ENCODE measurements around the gene BRF1. TPM values are rescaled to one million over a fixed set of nuclear protein-coding genes. Genes with fewer than 3 reads are reported as not detected.
A peak's percentile ranks its signal among the peaks of the same experiment; 100 is the strongest.

The BRF1 gene
- total and polyA plus RNA-seq, 2 of the 13 experiments (the other 11 are each of a cell fraction or from before 2014, with no cell fraction given), result 5.1 to 11.0 TPM

GRCh38 chr14:105317546-105317945, 16.7 kb upstream of the BRF1 start:
- H3K9ac ChIP-seq (ENCODE audit: insufficient read depth, low read depth, low read length), result no peak overlapping the region
- FAIRE-seq (no peak), ATAC-seq (no peak)

GRCh38 chr14:105316968-105317510, 16.2 kb upstream of the BRF1 start:
- Histone ChIP-seq H3K79me2 (ENCODE audit: insufficient read depth, low read length) (peaks cover 40% of the 10 kb centered on the region), H3K9me3 (ENCODE audit: low read length) (no peaks in the 10 kb centered on the region), H3K27me3 (ENCODE audit: control insufficient read depth in 1 of 2, insufficient read depth in 2 of 2, low read length in 2 of 2) (no peaks in the 10 kb centered on the region), H2AFZ (ENCODE audit: low read length) (no peak overlapping the region), H3K36me3 (replicated peaks in 1 of 2; ENCODE audit: control insufficient read depth in 1 of 2, insufficient read depth in 2 of 2, low read length in 2 of 2) (no peaks in the 10 kb centered on the region), H3K4me1 (ENCODE audit: insufficient read depth, low read length) (peaks cover 24% of the 10 kb centered on the region), H3K4me3 (replicated peaks in 1 of 3; ENCODE audit: insufficient read depth in 1 of 3, low read depth in 2 of 3, low read length in 3 of 3) (no peak overlapping the region), H3K9ac (ENCODE audit: insufficient read depth, low read depth, low read length) (no peak overlapping the region), H4K20me1 (ENCODE audit: insufficient read depth, low read length) (peaks cover 4% of the 10 kb centered on the region; the same call in 1 of the 2 replicates), H3K27ac (ENCODE audit: extremely low read length, insufficient read depth, low read length) (no peak overlapping the region), H3K4me2 (ENCODE audit: low read depth, low read length) (peak overlapping the region; percentile 13; the same call in 1 of the 2 replicates)
- WGBS (ENCODE audit: low lambda C conversion rate), result 93% methylated on average over 18 of the region's 18 CpGs
- no peak for DNase-seq (ENCODE audit: low spot score)
- TF ChIP-seq, protein P1, sequence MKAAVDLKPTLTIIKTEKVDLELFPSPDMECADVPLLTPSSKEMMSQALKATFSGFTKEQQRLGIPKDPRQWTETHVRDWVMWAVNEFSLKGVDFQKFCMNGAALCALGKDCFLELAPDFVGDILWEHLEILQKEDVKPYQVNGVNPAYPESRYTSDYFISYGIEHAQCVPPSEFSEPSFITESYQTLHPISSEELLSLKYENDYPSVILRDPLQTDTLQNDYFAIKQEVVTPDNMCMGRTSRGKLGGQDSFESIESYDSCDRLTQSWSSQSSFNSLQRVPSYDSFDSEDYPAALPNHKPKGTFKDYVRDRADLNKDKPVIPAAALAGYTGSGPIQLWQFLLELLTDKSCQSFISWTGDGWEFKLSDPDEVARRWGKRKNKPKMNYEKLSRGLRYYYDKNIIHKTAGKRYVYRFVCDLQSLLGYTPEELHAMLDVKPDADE (CRISPR knock-in tag; IDR thresholded peaks at IDR 0.05), result no peak
- no peak for TF ChIP-seq ZNF274 (CRISPR knock-in tag; IDR thresholded peaks at IDR 0.05)
- TF ChIP-seq ETV6 (CRISPR knock-in tag; conservative IDR thresholded peaks at IDR 0.05), result no peak
- no peak for TF ChIP-seq ZNF496 (CRISPR knock-in tag; IDR thresholded peaks at IDR 0.05; ENCODE audit: insufficient replicate concordance)
- ChIA-PET POLR2A (interaction anchor here (2.0 kb wide), 1 partner anchor 16 kb away, joined by 7 read pairs; the partner anchor contains the start of gene BRF1), CTCF (ENCODE audit: low intra/inter-chr PET ratio, low total read pairs) (no interaction called here)
- no TSS peak for BruUV-seq (replicated peaks)
- in situ Hi-C loops (cut with HindIII; ENCODE audit: extremely low pct_ligation_motif_present, low pct_unique_long_range_greater_than_20kb), result no loop called here
- no peak for ATAC-seq
- intact Hi-C loops (cut with micrococcal nuclease; ENCODE audit: unreplicated experiment), result loop anchor here (10.0 kb wide), 1 partner anchor 178 kb away; the partner anchor contains the start of gene TEDC1
- FAIRE-seq, result no peak

More at GRCh38 chr14:105317546-105317945, 16.7 kb upstream of the BRF1 start:
- WGBS (ENCODE audit: low lambda C conversion rate), result 88% methylated on average over 9 of the region's 11 CpGs
- Histone ChIP-seq H3K79me2 (ENCODE audit: insufficient read depth, low read length) (peaks cover 41% of the 10 kb centered on the region), H3K4me1 (ENCODE audit: insufficient read depth, low read length) (peaks cover 24% of the 10 kb centered on the region), H3K36me3 (replicated peaks in 1 of 2; ENCODE audit: control insufficient read depth in 1 of 2, insufficient read depth in 2 of 2, low read length in 2 of 2) (no peaks in the 10 kb centered on the region), H3K9me3 (ENCODE audit: low read length) (no peaks in the 10 kb centered on the region), H3K4me2 (ENCODE audit: low read depth, low read length) (no peak overlapping the region), H3K4me3 (replicated peaks in 1 of 3; ENCODE audit: insufficient read depth in 1 of 3, low read depth in 2 of 3, low read length in 3 of 3) (no peak overlapping the region), H2AFZ (ENCODE audit: low read length) (no peak overlapping the region), H3K27ac (ENCODE audit: extremely low read length, insufficient read depth, low read length) (no peak overlapping the region), H4K20me1 (ENCODE audit: insufficient read depth, low read length) (peaks cover 4% of the 10 kb centered on the region; the same call in 1 of the 2 replicates), H3K27me3 (ENCODE audit: control insufficient read depth in 1 of 2, insufficient read depth in 2 of 2, low read length in 2 of 2) (no peaks in the 10 kb centered on the region)
- no TSS peak for BruUV-seq (replicated peaks)
- DNase-seq (ENCODE audit: low spot score), result no peak
- ChIA-PET CTCF (ENCODE audit: low intra/inter-chr PET ratio, low total read pairs) (no interaction called here), POLR2A (no interaction called here)
- TF ChIP-seq SRF (IDR thresholded peaks at IDR 0.05; ENCODE audit: low read depth, low read length) (no peak), ZNF292 (CRISPR knock-in tag; IDR thresholded peaks at IDR 0.05; ENCODE audit: borderline replicate concordance, low read depth) (no peak), ZNF101 (CRISPR knock-in tag; IDR thresholded peaks at IDR 0.05; ENCODE audit: borderline replicate concordance, low read depth) (no peak), ARNT (IDR thresholded peaks at IDR 0.05) (no peak)
- TF ChIP-seq, protein P2, sequence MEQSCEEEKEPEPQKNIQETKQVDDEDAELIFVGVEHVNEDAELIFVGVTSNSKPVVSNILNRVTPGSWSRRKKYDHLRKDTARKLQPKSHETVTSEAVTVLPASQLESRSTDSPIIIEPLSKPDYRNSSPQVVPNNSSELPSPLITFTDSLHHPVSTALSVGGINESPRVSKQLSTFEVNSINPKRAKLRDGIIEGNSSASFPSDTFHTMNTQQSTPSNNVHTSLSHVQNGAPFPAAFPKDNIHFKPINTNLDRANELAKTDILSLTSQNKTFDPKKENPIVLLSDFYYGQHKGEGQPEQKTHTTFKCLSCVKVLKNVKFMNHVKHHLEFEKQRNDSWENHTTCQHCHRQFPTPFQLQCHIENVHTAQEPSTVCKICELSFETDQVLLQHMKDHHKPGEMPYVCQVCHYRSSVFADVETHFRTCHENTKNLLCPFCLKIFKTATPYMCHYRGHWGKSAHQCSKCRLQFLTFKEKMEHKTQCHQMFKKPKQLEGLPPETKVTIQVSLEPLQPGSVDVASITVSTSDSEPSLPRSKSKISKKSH (CRISPR knock-in tag; IDR thresholded peaks at IDR 0.05; ENCODE audit: borderline replicate concordance), result no peak
- intact Hi-C loops (cut with micrococcal nuclease; ENCODE audit: unreplicated experiment), result loop anchor here (10.0 kb wide), 1 partner anchor 177 kb away; the partner anchor contains the start of gene TEDC1
- in situ Hi-C loops (cut with HindIII; ENCODE audit: extremely low pct_ligation_motif_present, low pct_unique_long_range_greater_than_20kb), result no loop called here

Data from HepG2 (cell line).